GM12891 (cell line): ENCODE data around the gene TRPC4.

Source experiments
- PAX5 ChIP-seq: IDR thresholded peaks from 2 replicates; pipeline ENCODE4 v1.6.1; 2011; ENCODE audit warnings: low read length, moderate library complexity, mild to moderate bottlenecking; ENCODE audit not compliant: insufficient read depth, severe bottlenecking
- POLR2A ChIP-seq: IDR thresholded peaks from 2 replicates; pipeline ENCODE4 v1.6.1; 2011; ENCODE audit warnings: low read depth, low read length, control low read depth
- POLR2AphosphoS5 ChIP-seq: IDR thresholded peaks from 2 replicates; pipeline ENCODE4 v1.6.1; 2011; ENCODE audit warnings: low read depth, low read length, control low read depth
- POU2F2 ChIP-seq: IDR thresholded peaks from 2 replicates; pipeline ENCODE4 v1.6.1; 2011; ENCODE audit warnings: low read depth, mild to moderate bottlenecking, control low read depth, low read length, moderate library complexity
- SPI1 ChIP-seq: IDR thresholded peaks from 2 replicates; pipeline ENCODE4 v1.6.1; 2011; ENCODE audit warnings: low read depth, low read length, control low read depth
- TAF1 ChIP-seq: IDR thresholded peaks from 2 replicates; pipeline ENCODE4 v1.6.1; 2011; ENCODE audit warnings: low read depth, low read length, control low read depth

DNA sequence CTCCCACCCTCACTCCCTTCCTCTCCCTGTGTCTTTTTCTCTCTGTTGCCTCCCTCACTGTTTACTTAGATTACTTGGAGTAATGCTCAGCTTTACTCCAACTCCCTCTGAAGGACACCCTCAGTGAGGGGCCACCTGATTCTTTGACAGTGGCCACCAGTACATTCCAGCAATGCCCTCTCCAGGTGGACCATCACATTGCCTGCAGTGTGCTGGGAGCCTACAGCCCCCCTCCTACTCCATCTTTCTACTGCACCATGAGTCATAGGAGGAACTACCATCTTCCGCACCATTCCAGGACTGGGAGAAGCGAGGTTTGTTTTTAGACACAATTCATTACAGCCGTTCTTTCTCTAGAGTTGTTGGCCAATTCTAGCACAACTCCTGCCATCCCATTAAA lies 174.4 kb downstream of the TRPC4 start:
- TF ChIP-seq POLR2A (no peak), TAF1 (no peak), POLR2AphosphoS5 (no peak), POU2F2 (no peak), SPI1 (no peak), PAX5 (no peak)
